HG02870 (cell line): ENCODE data around the gene TJP3.
A peak's percentile ranks its signal among the peaks of the same experiment; 100 is the strongest.
"Not testable (repeated sequence)": the region's sequence is repeated elsewhere in the genome, so short reads cannot be mapped to it uniquely, and the experiment has no call there.

Experiments
- ATAC-seq: cut with Tn5 transposase; IDR thresholded peaks from one replicate; pipeline ENCODE4 v1.9.1; 2021; ENCODE audit warnings: mild to moderate bottlenecking, moderate library complexity; ENCODE audit not compliant: unreplicated experiment

The TJP3 gene

GRCh38 chr19:3740431-3740830 lies 32.2 kb downstream of the TJP3 start:
- ATAC-seq, result no peak

- no peak for ATAC-seq
These were observed 35.3 kb downstream of the TJP3 start for GRCh38 chr19:3743486-3743885.

- no peak for ATAC-seq
These were observed 37.3 kb downstream of the TJP3 start for GRCh38 chr19:3745363-3746045.

DNA sequence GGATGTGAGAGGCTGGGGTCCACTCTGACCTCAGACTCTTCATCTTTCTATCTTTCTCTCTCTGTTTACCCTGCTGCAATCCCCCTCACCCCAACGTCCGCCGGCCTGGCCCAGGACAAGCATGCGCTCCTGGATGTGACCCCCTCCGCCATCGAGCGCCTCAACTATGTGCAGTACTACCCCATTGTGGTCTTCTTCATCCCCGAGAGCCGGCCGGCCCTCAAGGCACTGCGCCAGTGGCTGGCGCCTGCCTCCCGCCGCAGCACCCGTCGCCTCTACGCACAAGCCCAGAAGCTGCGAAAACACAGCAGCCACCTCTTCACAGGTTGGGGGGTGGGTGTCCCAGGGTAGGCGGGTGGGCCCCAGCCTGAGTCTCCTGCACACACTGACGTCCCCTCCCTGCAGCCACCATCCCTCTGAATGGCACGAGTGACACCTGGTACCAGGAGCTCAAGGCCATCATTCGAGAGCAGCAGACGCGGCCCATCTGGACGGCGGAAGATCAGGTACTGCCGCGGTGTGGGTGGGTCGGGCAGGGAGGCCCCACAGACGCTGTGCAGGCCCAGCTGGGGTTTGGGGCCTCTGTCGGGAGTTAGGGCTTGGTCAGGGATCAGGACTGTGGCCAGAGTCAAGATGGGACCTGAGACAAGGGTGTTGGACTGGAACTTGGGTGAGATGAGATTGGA lies 38.3 kb downstream of the TJP3 start:
- ATAC-seq, result no peak

DNA sequence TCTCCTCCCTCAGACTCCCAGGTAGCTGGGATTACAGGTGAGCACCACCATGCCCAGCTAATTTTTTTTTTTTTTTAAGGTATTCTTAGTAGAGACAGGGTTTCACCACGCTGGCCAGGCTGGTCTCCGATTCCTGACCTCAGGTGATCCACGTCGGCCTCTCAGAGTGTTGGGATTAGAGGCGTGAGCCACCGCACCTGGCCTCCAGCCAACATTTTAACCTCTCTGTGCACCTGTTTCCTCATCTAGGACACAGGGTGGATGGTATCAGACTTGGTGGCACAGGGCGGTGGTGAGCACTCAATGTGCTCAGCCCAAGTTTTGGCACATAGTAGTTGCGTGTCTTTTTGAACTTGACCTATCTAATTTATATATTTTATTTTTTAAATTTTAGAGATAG lies 40.8 kb downstream of the TJP3 start:
- ATAC-seq, result no peak

DNA sequence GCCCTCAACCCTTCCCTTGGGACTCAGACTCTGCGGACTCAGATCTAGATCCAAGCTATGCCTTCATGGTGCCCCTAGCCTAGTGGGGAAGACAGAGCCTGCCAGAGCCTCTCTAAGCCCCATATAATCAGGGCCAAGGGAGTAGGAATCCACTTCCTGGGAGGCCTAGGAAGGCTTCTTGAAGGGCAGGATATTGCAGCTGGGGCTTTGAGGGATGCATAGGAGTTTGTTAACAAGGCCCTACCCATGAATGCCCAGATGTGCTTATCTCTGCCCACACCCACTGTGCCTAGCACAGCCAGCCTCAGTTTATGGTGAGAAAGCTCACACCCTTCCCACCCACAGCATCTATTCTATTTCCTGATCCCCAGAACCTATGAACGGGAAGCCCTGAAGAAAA lies 42.0 kb downstream of the TJP3 start:
- ATAC-seq, result no peak

- ATAC-seq, result no peak
These were observed 43.1 kb downstream of the TJP3 start for GRCh38 chr19:3751236-3751635.

DNA sequence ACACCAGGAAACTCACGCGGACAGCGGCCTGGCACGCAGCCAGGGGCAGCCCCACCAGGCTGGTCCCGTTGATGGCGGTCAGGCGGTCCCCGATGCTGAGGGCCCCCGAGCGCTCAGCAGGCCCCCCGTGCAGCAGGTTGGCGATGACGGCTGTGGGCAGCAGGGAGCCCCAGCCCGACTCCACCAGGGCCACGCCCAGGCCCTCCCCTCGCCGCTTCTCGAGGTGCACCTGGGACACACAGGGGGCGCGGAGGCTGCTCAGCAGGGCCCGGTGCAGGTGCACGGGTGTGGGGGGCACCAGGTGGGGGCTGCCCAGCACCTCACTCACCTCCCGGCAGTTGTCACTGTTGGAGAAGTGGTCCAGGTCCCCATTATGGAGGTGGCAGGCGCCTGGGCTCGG lies 44.3 kb downstream of the TJP3 start:
- ATAC-seq, result no peak

DNA sequence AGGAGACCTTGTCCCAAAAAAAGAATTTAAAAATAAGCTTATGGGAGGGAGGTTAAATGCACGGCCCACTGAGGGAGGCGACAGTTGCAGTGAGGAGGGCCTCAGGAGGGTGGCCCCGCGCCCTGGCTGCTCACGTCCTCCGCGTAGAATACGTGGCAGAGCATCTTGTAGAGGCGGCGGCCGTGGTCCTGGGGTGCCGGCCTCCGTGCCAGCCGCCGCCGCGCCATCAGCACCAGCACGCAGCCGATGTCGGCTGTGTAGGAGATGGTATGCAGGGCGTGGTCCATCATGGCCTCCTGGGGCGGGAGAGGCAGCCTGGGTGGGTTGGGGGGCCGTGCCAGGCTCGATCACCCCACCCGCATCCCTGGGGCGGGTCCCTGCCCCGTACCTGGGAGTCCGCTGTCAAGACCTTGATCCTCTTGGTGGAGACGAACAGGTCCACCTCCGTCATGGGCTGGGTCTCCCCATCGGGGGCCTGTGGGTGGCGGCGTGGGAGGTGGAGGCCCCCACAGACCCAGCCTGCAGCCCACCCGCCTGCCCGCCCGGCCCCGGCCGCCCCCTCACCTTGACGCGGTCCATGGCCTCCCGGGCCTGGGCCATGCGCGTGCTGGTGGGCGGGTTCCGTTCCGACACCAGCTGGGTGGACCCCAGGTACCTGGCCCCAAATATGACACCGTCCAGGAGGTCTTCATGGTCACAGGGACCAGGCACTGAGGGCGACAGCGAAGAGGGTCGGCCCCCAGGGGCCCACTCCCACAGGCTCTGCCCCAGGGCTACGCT lies 45.6 kb downstream of the TJP3 start:
- no peak for ATAC-seq

- ATAC-seq, result not testable (repeated sequence)
These were observed 49.5 kb downstream of the TJP3 start for GRCh38 chr19:3757705-3758104.

- ATAC-seq, result not testable (repeated sequence)
These were observed 50.1 kb downstream of the TJP3 start for GRCh38 chr19:3758297-3758696.

GRCh38 chr19:3759482-3760254 lies 51.5 kb downstream of the TJP3 start:
- ATAC-seq, result no peak

DNA sequence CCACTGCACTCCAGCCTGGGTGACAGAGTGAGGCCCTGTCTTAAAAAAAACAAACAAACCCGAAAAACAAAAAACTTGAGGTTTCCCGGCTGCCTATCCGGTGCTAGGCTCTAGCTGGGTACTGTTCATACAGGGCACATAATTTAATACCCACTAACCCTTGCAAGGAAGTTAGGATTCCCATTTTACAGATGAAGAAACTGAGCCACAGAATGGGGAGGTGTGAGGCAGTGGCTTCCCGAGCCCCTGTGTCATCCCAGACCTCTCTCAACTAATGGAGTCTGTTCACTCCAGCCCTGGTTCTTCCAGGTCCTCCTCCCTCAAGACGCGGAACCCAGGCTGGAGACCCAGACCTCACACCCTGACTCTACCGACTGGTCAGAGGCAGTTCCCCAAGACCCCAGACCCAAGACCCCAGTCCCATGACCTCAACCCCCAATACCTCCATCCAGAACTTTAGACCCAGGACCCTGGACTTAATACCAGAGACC lies 52.7 kb downstream of the TJP3 start:
- no peak for ATAC-seq

DNA sequence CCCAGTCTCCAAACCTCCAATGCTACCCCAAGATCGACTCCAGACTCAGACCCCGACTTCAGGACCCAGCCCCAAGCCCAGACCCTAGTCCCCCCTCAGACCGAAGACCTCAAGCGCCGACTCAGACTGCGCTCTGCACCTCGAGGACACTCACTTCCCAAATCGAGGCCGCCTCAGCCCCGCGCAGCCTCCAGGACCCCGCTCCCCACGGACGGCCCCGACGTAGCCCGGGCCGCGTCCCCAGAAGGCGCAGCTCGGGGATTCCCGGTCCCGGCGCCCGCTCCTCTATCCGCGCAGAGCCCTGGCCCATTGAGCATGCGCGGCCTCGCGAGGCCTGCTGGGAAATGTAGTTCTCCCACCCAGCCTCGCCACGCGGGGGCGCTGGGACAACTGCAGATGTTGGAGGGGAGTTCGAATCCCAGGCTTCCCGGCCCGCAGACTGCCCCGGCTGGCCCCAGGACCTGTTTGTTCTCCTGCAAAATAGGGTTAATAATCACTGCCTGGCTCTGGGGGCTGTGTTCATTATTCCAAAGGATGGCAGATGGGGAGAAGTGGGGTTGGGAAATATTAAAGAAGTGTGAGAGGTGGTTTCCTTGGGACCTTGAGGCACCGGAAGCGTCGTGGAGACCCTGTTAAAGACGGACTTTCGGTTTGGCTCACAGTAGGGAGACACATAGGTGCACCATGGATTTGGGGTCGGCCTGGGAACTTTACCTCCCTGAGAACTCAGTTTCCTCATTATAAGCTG lies 53.4 kb downstream of the TJP3 start, which contains the start of gene APBA3:
Gene APBA3 (minus strand): TSS at position 311 of the 748 bp plus-strand sequence. CDS start 1,428 bp downstream, outside the sequence.
- ATAC-seq, result peak; percentile 36

GRCh38 chr19:3762130-3762473 lies 53.9 kb downstream of the TJP3 start:
- no peak for ATAC-seq

GRCh38 chr19:3762501-3763459 lies 54.6 kb downstream of the TJP3 start, which contains the start of gene MRPL54:
Gene MRPL54, plus strand, starts transcription at chr19:3762682. Its CDS starts 19 bp downstream, at chr19:3762701.
- peak; percentile 72 for ATAC-seq

GRCh38 chr19:3765121-3765520 lies 56.9 kb downstream of the TJP3 start:
- no peak for ATAC-seq

GRCh38 chr19:3765757-3766156 lies 57.6 kb downstream of the TJP3 start:
- ATAC-seq, result not testable (repeated sequence)

DNA sequence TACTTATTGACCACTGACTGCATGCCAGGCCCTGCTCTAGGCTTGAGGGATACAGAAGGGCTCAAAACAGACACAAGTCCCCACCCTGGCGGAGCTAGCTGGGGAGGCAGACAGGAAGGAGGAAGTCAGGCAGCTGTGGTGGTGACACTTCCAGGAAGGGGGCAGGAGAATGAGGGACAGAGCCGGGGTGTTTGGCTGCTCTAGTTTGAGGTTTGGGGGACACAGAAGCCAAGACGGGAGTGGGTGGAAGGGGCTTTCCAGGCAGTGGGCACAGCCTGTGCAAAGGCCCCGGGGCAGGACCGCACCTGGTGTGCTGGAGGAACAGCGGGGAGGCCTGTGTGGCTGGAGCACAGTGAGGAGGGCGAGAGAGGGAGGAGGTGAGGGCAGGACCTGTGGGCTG lies 58.3 kb downstream of the TJP3 start:
- no peak for ATAC-seq
